Measurements from ENCODE around the gene ACTL10.
A peak's percentile ranks its signal among the peaks of the same experiment; 100 is the strongest.

Gene ACTL10

DNA sequence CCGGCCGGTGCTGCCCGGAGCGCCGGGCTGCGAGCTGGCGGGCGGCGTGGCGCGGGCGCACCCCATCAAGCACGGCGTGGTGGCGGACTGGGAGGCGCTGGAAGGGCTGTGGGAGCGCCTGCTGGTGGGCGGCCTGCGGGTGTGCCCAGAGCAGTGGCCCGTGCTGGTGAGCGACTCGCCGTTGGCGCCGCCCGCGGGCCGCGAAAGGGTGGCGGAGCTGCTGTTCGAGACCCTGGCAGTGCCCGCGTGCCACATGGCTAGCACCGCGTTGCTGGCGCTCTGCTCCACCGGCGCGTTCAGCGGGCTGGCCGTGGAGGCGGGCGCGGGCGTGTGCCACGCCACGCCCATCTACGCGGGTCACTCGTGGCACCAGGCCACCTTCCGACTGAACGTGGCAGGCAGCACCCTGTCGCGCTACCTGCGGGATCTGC is 517 bp downstream of the ACTL10 start:
- H3K36me3 ChIP-seq (ENCODE audit: insufficient read depth, low read length): peaks cover 15% of the 10 kb centered on the region; the same call in 1 of the 2 replicates
- H3K4me1 ChIP-seq (ENCODE audit: insufficient read depth, low read length): peaks cover 9% of the 10 kb centered on the region; the same call in 1 of the 2 replicates
- H3K9ac ChIP-seq (ENCODE audit: low read depth, low read length): peak overlapping the region; percentile 51

DNA sequence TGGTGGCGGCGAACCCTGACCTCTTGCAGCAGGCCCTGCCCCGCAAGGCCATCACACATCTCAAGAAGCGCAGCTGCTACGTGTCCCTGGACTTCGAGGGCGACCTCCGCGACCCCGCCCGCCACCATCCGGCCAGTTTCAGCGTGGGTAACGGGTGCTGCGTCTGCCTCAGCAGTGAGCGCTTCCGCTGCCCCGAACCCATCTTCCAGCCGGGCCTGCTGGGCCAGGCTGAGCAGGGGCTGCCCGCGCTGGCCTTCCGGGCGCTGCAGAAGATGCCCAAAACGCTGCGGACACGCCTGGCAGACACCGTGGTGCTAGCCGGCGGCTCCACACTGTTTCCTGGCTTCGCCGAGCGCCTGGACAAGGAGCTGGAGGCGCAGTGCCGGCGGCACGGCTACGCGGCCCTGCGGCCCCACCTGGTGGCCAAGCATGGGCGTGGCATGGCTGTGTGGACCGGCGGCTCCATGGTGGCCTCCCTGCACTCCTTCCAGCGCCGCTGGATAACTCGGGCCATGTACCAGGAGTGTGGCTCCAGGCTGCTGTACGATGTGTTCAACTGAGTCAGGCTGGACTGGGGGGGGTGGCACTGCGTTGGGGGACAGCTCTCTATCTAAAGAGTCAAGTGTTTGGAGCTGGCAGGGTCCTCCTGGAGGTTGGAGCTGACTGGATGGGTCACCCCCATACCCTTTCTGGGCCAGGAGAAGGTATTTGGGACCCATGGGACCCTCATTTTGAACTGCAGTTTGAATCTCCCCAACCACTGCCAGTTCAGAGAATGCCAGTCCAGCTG is 1.1 kb downstream of the ACTL10 start:
- Histone ChIP-seq H3K4me3 (ENCODE audit: low read length) (peak overlapping the region; percentile 48), H3K9ac (ENCODE audit: low read depth, low read length) (0 out of 2 replicates have a peak overlapping the region, but pooled peaks have one; percentile 51)

More for the DNA sequence above, 517 bp downstream of the ACTL10 start:
- no peaks in the 10 kb centered on the region for H3K9me3 ChIP-seq (ENCODE audit: insufficient read depth, low read depth, low read length)
- peaks cover 7% of the 10 kb centered on the region for H3K27me3 ChIP-seq (ENCODE audit: insufficient read depth, low read length)
- peak overlapping the region; percentile 48 for H3K4me3 ChIP-seq (ENCODE audit: low read length)
- 43% methylated on average over 55 of the region's 55 CpGs for WGBS
- no peak overlapping the region for H3K27ac ChIP-seq (ENCODE audit: low read depth, low read length)

DNA sequence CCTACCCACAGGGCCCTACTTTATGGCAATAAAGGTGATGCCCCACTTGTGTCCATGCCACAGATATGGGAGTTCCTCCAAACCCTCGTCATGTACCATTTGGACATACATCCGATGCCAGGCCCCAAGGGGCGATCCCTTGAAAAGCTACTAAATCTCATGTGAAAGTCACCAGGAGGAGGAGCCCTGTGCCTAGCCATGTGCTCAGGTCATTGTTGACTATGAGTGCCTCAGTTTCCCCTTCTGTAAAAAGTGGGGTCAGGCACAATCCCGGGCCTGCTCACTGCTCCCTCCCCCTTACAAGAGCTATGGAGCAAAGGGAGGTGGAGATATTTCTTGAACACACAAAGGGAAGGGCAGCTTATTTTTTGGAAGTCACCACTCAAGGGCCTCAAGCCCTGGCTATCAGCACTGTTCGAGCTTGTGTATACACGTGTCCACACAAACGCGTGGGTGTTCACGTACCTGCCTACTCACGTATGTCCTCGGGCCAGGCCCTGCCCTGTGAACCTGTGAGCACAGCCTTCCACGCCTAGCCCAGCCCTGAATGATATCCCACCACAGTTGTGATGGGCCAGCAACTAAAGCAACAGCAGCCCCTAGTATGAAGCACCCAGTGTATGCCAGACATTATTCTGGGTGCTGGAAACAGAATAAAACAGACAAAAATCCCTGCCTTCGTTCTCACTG is 1.9 kb downstream of the ACTL10 start:
- no peak overlapping the region for H3K9ac ChIP-seq (ENCODE audit: low read depth, low read length)

More for the DNA sequence above, 1.1 kb downstream of the ACTL10 start:
- Histone ChIP-seq H3K4me1 (ENCODE audit: insufficient read depth, low read length) (peaks cover 12% of the 10 kb centered on the region; the same call in 1 of the 2 replicates), H3K9me3 (ENCODE audit: insufficient read depth, low read depth, low read length) (no peaks in the 10 kb centered on the region), H3K27me3 (ENCODE audit: insufficient read depth, low read length) (peaks cover 7% of the 10 kb centered on the region), H3K36me3 (ENCODE audit: insufficient read depth, low read length) (peaks cover 15% of the 10 kb centered on the region; the same call in 1 of the 2 replicates), H3K27ac (ENCODE audit: low read depth, low read length) (no peak overlapping the region)
- WGBS: 31% methylated on average over 47 of the region's 47 CpGs

GRCh38 chr20:33669224-33669623 is 2.5 kb downstream of the ACTL10 start:
- peaks cover 15% of the 10 kb centered on the region; the same call in 1 of the 2 replicates for H3K36me3 ChIP-seq (ENCODE audit: insufficient read depth, low read length)
- H3K27me3 ChIP-seq (ENCODE audit: insufficient read depth, low read length): peaks cover 7% of the 10 kb centered on the region
- WGBS: 96% methylated on average over 5 of the region's 5 CpGs
- H3K9me3 ChIP-seq (ENCODE audit: insufficient read depth, low read depth, low read length): no peaks in the 10 kb centered on the region
- peaks cover 15% of the 10 kb centered on the region for H3K4me1 ChIP-seq (ENCODE audit: insufficient read depth, low read length)
- H3K27ac ChIP-seq (ENCODE audit: low read depth, low read length): no peak overlapping the region
- no peak overlapping the region for H3K9ac ChIP-seq (ENCODE audit: low read depth, low read length)
- H3K4me3 ChIP-seq (ENCODE audit: low read length): no peak overlapping the region

More for the DNA sequence above, 1.9 kb downstream of the ACTL10 start:
- Histone ChIP-seq H3K36me3 (ENCODE audit: insufficient read depth, low read length) (peaks cover 15% of the 10 kb centered on the region; the same call in 1 of the 2 replicates), H3K27ac (ENCODE audit: low read depth, low read length) (no peak overlapping the region), H3K4me3 (ENCODE audit: low read length) (no peak overlapping the region), H3K27me3 (ENCODE audit: insufficient read depth, low read length) (peaks cover 7% of the 10 kb centered on the region), H3K9me3 (ENCODE audit: insufficient read depth, low read depth, low read length) (no peaks in the 10 kb centered on the region), H3K4me1 (ENCODE audit: insufficient read depth, low read length) (peaks cover 15% of the 10 kb centered on the region)
- WGBS: 94% methylated on average over 12 of the region's 13 CpGs

GRCh38 chr20:33669873-33670640 is 3.3 kb downstream of the ACTL10 start:
- Histone ChIP-seq H3K9ac (ENCODE audit: low read depth, low read length) (no peak overlapping the region), H3K4me3 (ENCODE audit: low read length) (no peak overlapping the region), H3K9me3 (ENCODE audit: insufficient read depth, low read depth, low read length) (no peaks in the 10 kb centered on the region), H3K27ac (ENCODE audit: low read depth, low read length) (no peak overlapping the region), H3K27me3 (ENCODE audit: insufficient read depth, low read length) (peaks cover 7% of the 10 kb centered on the region), H3K36me3 (ENCODE audit: insufficient read depth, low read length) (peaks cover 15% of the 10 kb centered on the region; the same call in 1 of the 2 replicates), H3K4me1 (ENCODE audit: insufficient read depth, low read length) (peaks cover 16% of the 10 kb centered on the region)
- 94% methylated on average over 13 of the region's 13 CpGs for WGBS

GRCh38 chr20:33670715-33671499 is 4.2 kb downstream of the ACTL10 start:
- no peak overlapping the region for H3K9ac ChIP-seq (ENCODE audit: low read depth, low read length)
- H3K9me3 ChIP-seq (ENCODE audit: insufficient read depth, low read depth, low read length): no peaks in the 10 kb centered on the region
- H3K36me3 ChIP-seq (ENCODE audit: insufficient read depth, low read length): peaks cover 15% of the 10 kb centered on the region; the same call in 1 of the 2 replicates
- no peak overlapping the region for H3K4me3 ChIP-seq (ENCODE audit: low read length)
- 92% methylated on average over 6 of the region's 6 CpGs for WGBS
- peaks cover 19% of the 10 kb centered on the region for H3K4me1 ChIP-seq (ENCODE audit: insufficient read depth, low read length)
- peaks cover 7% of the 10 kb centered on the region for H3K27me3 ChIP-seq (ENCODE audit: insufficient read depth, low read length)
- no peak overlapping the region for H3K27ac ChIP-seq (ENCODE audit: low read depth, low read length)

DNA sequence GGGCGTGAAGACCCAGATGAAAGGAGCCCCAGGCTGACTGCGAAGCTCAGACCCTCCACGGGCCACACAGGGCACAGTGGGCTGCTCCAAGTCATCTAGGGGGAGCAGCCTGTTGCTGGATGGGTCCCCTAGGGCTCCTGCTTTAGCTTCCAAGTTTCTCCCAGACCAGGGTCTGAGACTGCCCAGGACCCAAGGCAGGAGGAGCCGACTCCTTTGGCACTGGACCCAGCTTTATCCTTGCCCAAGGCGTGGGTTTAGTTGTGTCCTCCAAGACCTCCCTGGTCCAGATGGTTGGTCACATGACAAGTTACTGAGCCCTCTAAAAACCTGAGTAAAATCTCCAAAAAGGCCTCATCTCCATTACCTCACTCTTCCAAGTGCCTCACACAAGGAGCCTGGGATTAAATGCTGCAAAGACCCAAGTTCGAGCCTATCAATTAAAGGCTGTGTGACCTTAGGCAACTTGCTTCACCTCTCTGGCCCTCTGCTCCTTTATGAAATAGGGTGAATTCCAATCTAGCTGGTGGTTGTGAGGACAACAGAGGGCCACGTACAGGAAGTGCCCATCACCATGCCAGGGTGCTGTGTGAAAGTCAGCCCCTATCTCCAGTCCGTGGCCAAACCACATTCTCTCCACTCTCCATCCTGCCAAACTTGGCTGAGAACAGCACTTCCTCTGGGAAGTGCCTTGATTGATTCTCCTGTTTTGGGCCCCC is 5.0 kb downstream of the ACTL10 start:
- 93% methylated on average over 8 of the region's 8 CpGs for WGBS
- Histone ChIP-seq H3K4me1 (ENCODE audit: insufficient read depth, low read length) (peaks cover 13% of the 10 kb centered on the region), H3K9me3 (ENCODE audit: insufficient read depth, low read depth, low read length) (no peaks in the 10 kb centered on the region), H3K4me3 (ENCODE audit: low read length) (no peak overlapping the region), H3K9ac (ENCODE audit: low read depth, low read length) (no peak overlapping the region), H3K27ac (ENCODE audit: low read depth, low read length) (no peak overlapping the region), H3K36me3 (ENCODE audit: insufficient read depth, low read length) (peaks cover 23% of the 10 kb centered on the region), H3K27me3 (ENCODE audit: insufficient read depth, low read length) (peaks cover 7% of the 10 kb centered on the region)

DNA sequence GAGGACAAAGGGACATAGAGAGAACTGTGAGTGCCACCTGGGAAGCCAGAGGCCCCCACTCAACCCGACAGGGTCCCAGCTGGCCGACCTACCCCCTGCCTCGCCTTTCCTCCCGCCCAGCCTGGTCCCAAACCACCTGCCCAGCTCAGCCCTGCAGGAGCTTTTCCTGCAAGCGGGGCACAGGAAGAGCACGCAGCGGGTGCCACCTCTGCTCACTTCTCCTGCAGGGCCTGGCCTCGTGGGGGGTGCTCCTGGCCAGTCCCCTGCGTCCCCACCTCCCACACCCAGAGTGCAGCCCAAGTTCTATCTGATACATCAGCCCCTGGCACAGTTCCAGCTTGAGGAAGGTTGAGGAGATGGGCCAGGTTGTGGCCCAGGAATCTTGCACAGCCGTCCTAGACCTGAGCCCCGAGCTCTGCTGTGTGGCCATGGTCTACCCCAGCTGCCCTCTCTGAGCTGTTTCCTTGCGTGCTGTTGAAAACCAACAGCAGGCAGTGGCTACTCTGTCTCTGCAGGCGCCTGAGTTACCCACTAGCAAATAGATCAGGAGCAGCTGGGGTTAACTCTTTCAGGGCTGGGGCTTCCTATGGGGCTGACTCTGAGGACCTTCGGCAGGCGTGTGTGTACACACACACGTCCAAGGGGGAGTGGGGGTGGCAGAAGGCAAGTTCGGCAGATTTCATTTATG is 5.8 kb downstream of the ACTL10 start:
- Histone ChIP-seq H3K27ac (ENCODE audit: low read depth, low read length) (no peak overlapping the region), H3K9ac (ENCODE audit: low read depth, low read length) (no peak overlapping the region), H3K27me3 (ENCODE audit: insufficient read depth, low read length) (peaks cover 2% of the 10 kb centered on the region), H3K4me1 (ENCODE audit: insufficient read depth, low read length) (peaks cover 13% of the 10 kb centered on the region), H3K9me3 (ENCODE audit: insufficient read depth, low read depth, low read length) (no peaks in the 10 kb centered on the region), H3K4me3 (ENCODE audit: low read length) (peak overlapping the region; percentile 77), H3K36me3 (ENCODE audit: insufficient read depth, low read length) (peaks cover 31% of the 10 kb centered on the region)
- WGBS: 69% methylated on average over 17 of the region's 17 CpGs

DNA sequence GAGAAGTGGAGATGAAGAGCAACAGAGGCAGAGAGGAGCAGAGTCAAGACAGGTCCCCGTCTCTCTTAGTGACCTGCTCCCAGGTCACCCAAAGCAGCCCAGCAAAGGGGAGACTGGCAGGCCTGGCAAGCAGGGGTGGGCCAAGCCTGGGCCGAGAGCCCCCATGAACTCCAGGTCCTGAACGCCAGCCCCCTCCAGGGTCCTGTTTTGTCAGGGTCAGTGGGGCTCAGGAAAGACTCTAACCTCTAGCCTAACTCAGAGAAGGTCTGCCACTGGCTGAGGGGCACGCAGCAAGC is 6.3 kb downstream of the ACTL10 start:
- Histone ChIP-seq H3K36me3 (ENCODE audit: insufficient read depth, low read length) (peaks cover 36% of the 10 kb centered on the region), H3K27me3 (ENCODE audit: insufficient read depth, low read length) (no peaks in the 10 kb centered on the region), H3K9me3 (ENCODE audit: insufficient read depth, low read depth, low read length) (no peaks in the 10 kb centered on the region), H3K4me3 (ENCODE audit: low read length) (peak overlapping the region; percentile 77), H3K27ac (ENCODE audit: low read depth, low read length) (no peak overlapping the region), H3K9ac (ENCODE audit: low read depth, low read length) (peak overlapping the region; percentile 75), H3K4me1 (ENCODE audit: insufficient read depth, low read length) (peaks cover 13% of the 10 kb centered on the region)
- 67% methylated on average over 4 of the region's 4 CpGs for WGBS

Data from HUES64 (cell line).